SK-N-SH (cell line): Measurements from ENCODE around the gene FAM107A. TPM values are rescaled to one million over a fixed set of nuclear protein-coding genes. Genes with fewer than 3 reads are reported as not detected.

Source experiments
- CTCF ChIA-PET: fragments of 300-600, 350-600 bp; formaldehyde crosslinking; extraction: SDS; loops from one replicate; lab custom pipeline; 2021; lab: Yijun Ruan, JAX
- POLR2A ChIA-PET: fragments of 350-600 bp; sonication (Branson Sonifier 250); formaldehyde crosslinking; extraction: SDS; loops from one replicate; lab custom pipeline; 2020; ENCODE audit warnings: antibody characterized with exemption, inconsistent platforms; lab: Yijun Ruan, JAX
- DNase-seq: peaks from one replicate; pipeline ENCODE4 v3.0.0; 2012
- H2AFZ ChIP-seq: fragments of 200-600 bp; sonication (generic); 2 replicates; pipeline ENCODE4 v1.8.1; 2016; ENCODE audit warnings: antibody characterized with exemption, mild to moderate bottlenecking, low read depth
- H3F3A ChIP-seq: fragments of 200-600 bp; sonication (generic); replicated peaks from 2 replicates; pipeline ENCODE3; 2016; ENCODE audit warnings: antibody characterized with exemption, mild to moderate bottlenecking; ENCODE audit not compliant: insufficient read depth
- H3K27ac ChIP-seq, 2 experiments: fragments of 200-500 bp in 1 of 2; fragments of 200-600 bp in 1 of 2; sonication (Bioruptor generic) in 1 of 2; sonication (generic), shearing (Covaris generic) in 1 of 2; 2 replicates each; pipeline versions ENCODE4 v1.5.1 to v1.6.1; 2014 to 2016; ENCODE audit warnings: low read depth in 2 of 2, inconsistent platforms in 1 of 2, low read length in 1 of 2, mild to moderate bottlenecking in 1 of 2, mixed read lengths in 1 of 2
- H3K27me3 ChIP-seq: fragments of 200-600 bp; sonication (generic), shearing (Covaris generic); 2 replicates; pipeline ENCODE4 v1.6.1; 2016; ENCODE audit warnings: mixed run types; ENCODE audit not compliant: insufficient read depth
- H3K36me3 ChIP-seq, 2 experiments: fragments of 200-500 bp in 1 of 2; fragments of 200-600 bp in 1 of 2; sonication (Bioruptor generic) in 1 of 2; sonication (generic) in 1 of 2; replicated peaks in 1 of 2; 2 replicates each; pipeline versions ENCODE3 to v1.5.1; 2014 to 2016; ENCODE audit warnings: low read length in 1 of 2, mild to moderate bottlenecking in 1 of 2; ENCODE audit not compliant: insufficient read depth in 2 of 2, control insufficient read depth in 1 of 2
- H3K4me1 ChIP-seq, 2 experiments: fragments of 200-500 bp in 1 of 2; fragments of 200-600 bp in 1 of 2; sonication (Bioruptor generic) in 1 of 2; sonication (generic), shearing (Covaris generic) in 1 of 2; 2 replicates each; pipeline versions ENCODE4 v1.5.1 to v1.6.1; 2014 to 2016; ENCODE audit warnings: low read depth in 1 of 2, low read length in 1 of 2, mixed run types in 1 of 2; ENCODE audit not compliant: insufficient read depth in 2 of 2, control insufficient read depth in 1 of 2
- H3K4me2 ChIP-seq: fragments of 200-600 bp; sonication (generic), shearing (Covaris generic); 2 replicates; pipeline ENCODE4 v1.6.1; 2017; ENCODE audit warnings: mixed run types
- H3K4me3 ChIP-seq, 2 experiments: fragments of 200-500 bp in 1 of 2; fragments of 200-600 bp in 1 of 2; sonication (Bioruptor generic) in 1 of 2; sonication (generic), shearing (Covaris generic) in 1 of 2; 2 replicates each; pipeline versions ENCODE4 v1.5.1 to v1.8.1; 2014 to 2016; ENCODE audit warnings: low read depth in 2 of 2, inconsistent platforms in 1 of 2, low read length in 1 of 2, mild to moderate bottlenecking in 1 of 2, mixed read lengths in 1 of 2, moderate library complexity in 1 of 2
- H3K79me2 ChIP-seq: fragments of 200-600 bp; sonication (generic); 2 replicates; pipeline ENCODE4 v1.8.1; 2017; ENCODE audit warnings: mild to moderate bottlenecking; ENCODE audit not compliant: insufficient read depth
- H3K9ac ChIP-seq: fragments of 200-600 bp; sonication (generic); 2 replicates; pipeline ENCODE4 v1.6.1; 2017; ENCODE audit warnings: mixed run types
- H3K9me2 ChIP-seq: fragments of 200-600 bp; sonication (generic); 2 replicates; pipeline ENCODE4 v1.6.1; 2017; ENCODE audit warnings: mixed run types
- H3K9me3 ChIP-seq: fragments of 200-600 bp; sonication (generic); 2 replicates; pipeline ENCODE4 v1.6.1; 2017; ENCODE audit warnings: mixed run types, mild to moderate bottlenecking, moderate library complexity
- H4K20me1 ChIP-seq: fragments of 200-600 bp; sonication (generic); 2 replicates; pipeline ENCODE4 v1.6.1; 2017; ENCODE audit warnings: mild to moderate bottlenecking, mixed run types; ENCODE audit not compliant: insufficient read depth
- ELF1 ChIP-seq: IDR thresholded peaks from 2 replicates; pipeline ENCODE4 v1.4.0; 2012
- EP300 ChIP-seq, 2 experiments: IDR thresholded peaks; 2 replicates each; pipeline versions ENCODE4 v1.4.0 to v1.6.1; 2012; ENCODE audit warnings: borderline replicate concordance in 1 of 2, low read depth in 1 of 2, low read length in 1 of 2
- EZH2phosphoT487 ChIP-seq: fragments of 200-600 bp; sonication (generic); IDR thresholded peaks from 2 replicates; pipeline ENCODE4 v1.6.1; 2017; ENCODE audit warnings: low read depth, mixed run types, mild to moderate bottlenecking, antibody characterized with exemption, moderate library complexity, borderline replicate concordance
- FOXJ3 ChIP-seq: sonication (generic); formaldehyde crosslinking; IDR thresholded peaks from 2 replicates; pipeline ENCODE4 v1.5.1; 2020; ENCODE audit warnings: mild to moderate bottlenecking, missing genetic modification reagents
- FOXM1 ChIP-seq: IDR thresholded peaks from 2 replicates; pipeline ENCODE4 v1.4.0; 2012; ENCODE audit warnings: low read depth, mild to moderate bottlenecking
- GABPA ChIP-seq: IDR thresholded peaks from 2 replicates; pipeline ENCODE4 v1.4.0; 2012; ENCODE audit warnings: low read depth, mild to moderate bottlenecking
- GATA2 ChIP-seq: sonication (generic); formaldehyde crosslinking; IDR thresholded peaks from 2 replicates; pipeline ENCODE4 v1.5.0; 2020; ENCODE audit warnings: mild to moderate bottlenecking, missing genetic modification reagents
- NFIC ChIP-seq: IDR thresholded peaks from 2 replicates; pipeline ENCODE4 v1.4.0; 2012; ENCODE audit warnings: borderline replicate concordance
- NRF1 ChIP-seq: IDR thresholded peaks from 2 replicates; pipeline ENCODE4 v1.6.1; 2012; ENCODE audit warnings: low read depth, mild to moderate bottlenecking, low read length
- RAD21 ChIP-seq: IDR thresholded peaks from 2 replicates; pipeline ENCODE4 v1.6.1; 2012; ENCODE audit warnings: mild to moderate bottlenecking, low read length
- RCOR1 ChIP-seq: fragments of 150-350 bp; IDR thresholded peaks from 2 replicates; pipeline ENCODE4 v1.6.1; 2017; ENCODE audit warnings: antibody characterized with exemption, low read length
- SMC3 ChIP-seq: IDR thresholded peaks from 2 replicates; pipeline ENCODE4 v1.6.1; 2012; ENCODE audit warnings: low read depth, low read length, improper control_type of control experiment
- TCF12 ChIP-seq: IDR thresholded peaks from 2 replicates; pipeline ENCODE4 v1.4.0; 2012
- TEAD4 ChIP-seq: IDR thresholded peaks from 2 replicates; pipeline ENCODE4 v1.4.0; 2012; ENCODE audit warnings: mild to moderate bottlenecking, borderline replicate concordance; ENCODE audit not compliant: insufficient read depth
- WGBS: methylation state at CpG from one replicate; pipeline ENCODE4 v1.1.6; 2017; ENCODE audit warnings: low lambda C conversion rate; 5-methylcytosine and 5-hydroxymethylcytosine counted together
- polyA plus RNA-seq, 3 experiments: library from polyadenylated mRNA; depleted of rRNA; stranded (reverse); fragments of >200 nt; gene quantifications; 2 replicates each; pipeline ENCODE4 v1.2.3, GENCODE V29; 2012
- TF ChIP-seq, protein P1 (sequence below): fragments of 200-600 bp; sonication (generic); IDR thresholded peaks from 2 replicates; pipeline ENCODE4 v1.6.1; 2017; ENCODE audit warnings: antibody characterized with exemption, mild to moderate bottlenecking, moderate library complexity
- TF ChIP-seq, protein P2 (sequence below): IDR thresholded peaks from 2 replicates; pipeline ENCODE4; 2012
- TF ChIP-seq, protein P3 (sequence below): IDR thresholded peaks from 2 replicates; pipeline ENCODE4 v1.4.0; 2012; ENCODE audit warnings: low read depth, borderline replicate concordance
- TF ChIP-seq, protein P4 (sequence below): IDR thresholded peaks from 2 replicates; pipeline ENCODE4 v1.4.0; 2012; ENCODE audit warnings: low read depth

The FAM107A gene
- polyA plus RNA-seq, 1 of the 3 experiments (the other 2 are of a cell fraction): 0.02 TPM

DNA sequence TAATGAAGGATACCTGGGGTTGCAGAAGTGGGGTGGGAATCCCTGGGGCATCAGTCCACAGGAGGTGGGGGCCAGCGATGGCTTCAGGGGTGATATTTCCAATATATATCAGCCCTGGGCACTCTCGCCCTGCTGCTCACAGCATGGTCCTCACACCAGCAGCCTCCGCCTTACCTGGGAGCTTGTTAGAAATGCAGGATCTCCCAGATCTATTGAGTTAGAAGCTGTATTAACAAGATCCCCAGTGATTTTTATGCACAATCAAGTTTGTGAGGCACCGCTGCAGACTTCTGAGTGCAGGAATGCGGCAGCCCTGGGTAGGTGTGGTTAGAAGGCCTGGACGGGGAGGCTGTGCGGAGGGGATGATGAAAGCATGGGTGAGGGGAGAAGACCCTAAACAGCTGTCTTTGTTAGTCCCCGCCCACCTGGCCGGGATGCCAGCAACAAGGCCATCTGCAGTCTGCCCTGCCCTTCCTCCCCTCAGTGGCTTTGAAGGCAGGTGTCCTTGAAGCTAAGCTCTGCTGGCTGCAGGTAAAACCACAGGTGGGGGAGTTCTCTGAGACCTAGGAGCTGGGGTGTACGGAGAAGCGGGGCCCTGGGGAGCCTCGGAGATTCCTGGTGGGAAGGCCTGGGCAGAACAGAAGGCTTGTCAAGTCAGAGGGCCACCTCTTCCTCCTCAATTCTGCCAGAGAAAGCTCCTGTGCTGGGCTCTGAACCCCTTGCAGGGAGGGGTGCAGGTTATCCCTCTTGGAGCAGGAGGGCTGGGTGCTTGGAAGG, 11.4 kb downstream of the FAM107A start:
- Histone ChIP-seq H3K4me3 (no peak overlapping the region), H3K9ac (no peak overlapping the region), H3K36me3 (no peaks in the 10 kb centered on the region), H2AFZ (no peak overlapping the region), H3K9me2 (no peaks in the 10 kb centered on the region), H3K27me3 (no peaks in the 10 kb centered on the region), H4K20me1 (no peaks in the 10 kb centered on the region), H3K9me3 (no peaks in the 10 kb centered on the region), H3K27ac (no peak overlapping the region), H3F3A (no peaks in the 10 kb centered on the region), H3K4me2 (no peak overlapping the region), H3K4me1 (peaks cover 4% of the 10 kb centered on the region in 2 experiments; a peak in 1 of 4 replicates), H3K79me2 (no peaks in the 10 kb centered on the region)
- ChIA-PET POLR2A (no interaction called here), CTCF (interaction anchor here (0.8 to 17.3 kb wide), 12 partner anchors 9 to 388 kb away, joined by 3 to 446 read pairs (median 5); partner anchors contain the start of gene KCTD6)
- TF ChIP-seq, protein P1, sequence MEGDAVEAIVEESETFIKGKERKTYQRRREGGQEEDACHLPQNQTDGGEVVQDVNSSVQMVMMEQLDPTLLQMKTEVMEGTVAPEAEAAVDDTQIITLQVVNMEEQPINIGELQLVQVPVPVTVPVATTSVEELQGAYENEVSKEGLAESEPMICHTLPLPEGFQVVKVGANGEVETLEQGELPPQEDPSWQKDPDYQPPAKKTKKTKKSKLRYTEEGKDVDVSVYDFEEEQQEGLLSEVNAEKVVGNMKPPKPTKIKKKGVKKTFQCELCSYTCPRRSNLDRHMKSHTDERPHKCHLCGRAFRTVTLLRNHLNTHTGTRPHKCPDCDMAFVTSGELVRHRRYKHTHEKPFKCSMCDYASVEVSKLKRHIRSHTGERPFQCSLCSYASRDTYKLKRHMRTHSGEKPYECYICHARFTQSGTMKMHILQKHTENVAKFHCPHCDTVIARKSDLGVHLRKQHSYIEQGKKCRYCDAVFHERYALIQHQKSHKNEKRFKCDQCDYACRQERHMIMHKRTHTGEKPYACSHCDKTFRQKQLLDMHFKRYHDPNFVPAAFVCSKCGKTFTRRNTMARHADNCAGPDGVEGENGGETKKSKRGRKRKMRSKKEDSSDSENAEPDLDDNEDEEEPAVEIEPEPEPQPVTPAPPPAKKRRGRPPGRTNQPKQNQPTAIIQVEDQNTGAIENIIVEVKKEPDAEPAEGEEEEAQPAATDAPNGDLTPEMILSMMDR: no peak
- TF ChIP-seq NFIC: no peak
- TF ChIP-seq TEAD4: no peak
- no peak for TF ChIP-seq FOXJ3 (CRISPR knock-in tag)
- TF ChIP-seq, protein P2, sequence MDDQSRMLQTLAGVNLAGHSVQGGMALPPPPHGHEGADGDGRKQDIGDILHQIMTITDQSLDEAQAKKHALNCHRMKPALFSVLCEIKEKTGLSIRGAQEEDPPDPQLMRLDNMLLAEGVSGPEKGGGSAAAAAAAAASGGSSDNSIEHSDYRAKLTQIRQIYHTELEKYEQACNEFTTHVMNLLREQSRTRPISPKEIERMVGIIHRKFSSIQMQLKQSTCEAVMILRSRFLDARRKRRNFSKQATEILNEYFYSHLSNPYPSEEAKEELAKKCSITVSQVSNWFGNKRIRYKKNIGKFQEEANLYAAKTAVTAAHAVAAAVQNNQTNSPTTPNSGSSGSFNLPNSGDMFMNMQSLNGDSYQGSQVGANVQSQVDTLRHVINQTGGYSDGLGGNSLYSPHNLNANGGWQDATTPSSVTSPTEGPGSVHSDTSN: no peak
- TF ChIP-seq, protein P3, sequence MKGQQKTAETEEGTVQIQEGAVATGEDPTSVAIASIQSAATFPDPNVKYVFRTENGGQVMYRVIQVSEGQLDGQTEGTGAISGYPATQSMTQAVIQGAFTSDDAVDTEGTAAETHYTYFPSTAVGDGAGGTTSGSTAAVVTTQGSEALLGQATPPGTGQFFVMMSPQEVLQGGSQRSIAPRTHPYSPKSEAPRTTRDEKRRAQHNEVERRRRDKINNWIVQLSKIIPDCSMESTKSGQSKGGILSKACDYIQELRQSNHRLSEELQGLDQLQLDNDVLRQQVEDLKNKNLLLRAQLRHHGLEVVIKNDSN: no peak
- no peak for TF ChIP-seq GABPA
- no peak for TF ChIP-seq GATA2
- 95% methylated on average over 12 of the region's 12 CpGs for WGBS
- DNase-seq: no peak

DNA sequence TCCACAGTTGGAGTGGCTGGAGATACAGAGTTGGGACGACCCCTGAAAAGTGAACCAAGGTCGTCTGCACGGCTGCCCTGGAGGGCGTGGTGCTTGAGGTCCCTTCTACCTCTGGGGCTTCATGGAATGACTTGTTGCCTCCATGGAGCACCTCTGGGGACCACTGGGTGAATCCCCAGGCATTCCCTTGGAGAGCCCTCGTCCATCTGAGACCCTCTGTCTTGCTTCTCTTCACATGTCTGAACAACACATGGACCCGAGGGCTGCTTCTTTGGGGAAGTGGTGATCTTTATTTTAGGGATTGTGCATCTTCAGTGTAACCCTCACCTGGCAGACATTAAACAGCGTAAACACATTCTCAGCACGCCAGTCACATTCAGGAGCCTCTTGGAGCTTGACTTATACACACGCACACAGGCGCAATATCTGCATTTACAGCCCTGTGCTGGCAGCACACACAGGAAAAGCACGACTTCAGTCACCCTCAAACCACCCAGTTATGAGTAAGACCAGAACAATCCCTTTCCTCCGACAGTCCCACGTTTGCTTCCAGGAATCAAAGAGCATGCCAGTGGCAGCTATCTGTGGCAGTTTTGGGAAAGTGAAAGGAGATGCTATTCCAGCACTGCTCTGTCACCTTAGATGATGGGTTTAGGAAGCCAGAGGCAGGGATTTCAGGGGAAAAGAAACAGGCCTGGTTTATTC, 12.6 kb downstream of the FAM107A start:
- Histone ChIP-seq H3K27ac (peak overlapping the region in 1 of 2 experiments; percentile 48; a peak in 1 of 4 replicates), H3K4me2 (peak overlapping the region; percentile 29; the same call in 1 of the 2 replicates), H3F3A (no peaks in the 10 kb centered on the region), H3K4me1 (peaks cover 4% of the 10 kb centered on the region in 2 experiments; a peak in 1 of 4 replicates), H3K27me3 (no peaks in the 10 kb centered on the region), H3K36me3 (no peaks in the 10 kb centered on the region), H3K9me3 (no peaks in the 10 kb centered on the region), H3K9ac (no peak overlapping the region), H4K20me1 (no peaks in the 10 kb centered on the region), H3K79me2 (no peaks in the 10 kb centered on the region), H3K4me3 (no peak overlapping the region), H2AFZ (no peak overlapping the region), H3K9me2 (no peaks in the 10 kb centered on the region)
- DNase-seq: no peak
- ChIA-PET CTCF (interaction anchor here (0.8 to 17.3 kb wide), 2 partner anchors 63 to 387 kb away, joined by 4 to 446 read pairs; no protein-coding TSS in a partner anchor), POLR2A (no interaction called here)
- 69% methylated on average over 13 of the region's 13 CpGs for WGBS
- TF ChIP-seq, protein P3: no peak
- TF ChIP-seq, protein P4, sequence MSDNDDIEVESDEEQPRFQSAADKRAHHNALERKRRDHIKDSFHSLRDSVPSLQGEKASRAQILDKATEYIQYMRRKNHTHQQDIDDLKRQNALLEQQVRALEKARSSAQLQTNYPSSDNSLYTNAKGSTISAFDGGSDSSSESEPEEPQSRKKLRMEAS: peak; percentile 57
- TF ChIP-seq EP300 (IDR thresholded peaks at IDR 0.05; ENCODE audit: borderline replicate concordance in 1 of 2, low read depth in 1 of 2, low read length in 1 of 2) (no peak), TCF12 (peak; percentile 64), NRF1 (no peak), GABPA (no peak), FOXM1 (no peak), TEAD4 (0 out of 2 replicates have a peak, but pooled peaks have one; percentile 38), ELF1 (no peak), SMC3 (no peak), EZH2phosphoT487 (no peak), NFIC (peak; percentile 27; the same call in 1 of the 2 replicates), RAD21 (no peak), RCOR1 (no peak)
- TF ChIP-seq, protein P1: no peak
